Gastrocnemius medialis (tissue), 4 donors: ENCODE data around the gene KIF22.

Source experiments
- POLR2A ChIP-seq, 2 donors: fragments of 450-650 bp; IDR thresholded peaks; one replicate each; pipeline ENCODE4 v1.6.1; 2017; ENCODE audit warnings: antibody characterized with exemption in 2 of 2, mild to moderate bottlenecking in 2 of 2, moderate library complexity in 2 of 2
- TF ChIP-seq, protein P1 (sequence below), 5 experiments: fragments of 450-650 bp in 3 of 5; fragments of 200-600 bp in 2 of 5; sonication (generic) in 2 of 5; IDR thresholded peaks in 4 of 5; conservative IDR thresholded peaks in 1 of 5; 1 replicate in 4 of 5; 2 replicates in 1 of 5; pipeline ENCODE4 v1.5.1; 2016 to 2019; ENCODE audit warnings: antibody characterized with exemption in 5 of 5, mild to moderate bottlenecking in 3 of 5, moderate library complexity in 3 of 5

DNA sequence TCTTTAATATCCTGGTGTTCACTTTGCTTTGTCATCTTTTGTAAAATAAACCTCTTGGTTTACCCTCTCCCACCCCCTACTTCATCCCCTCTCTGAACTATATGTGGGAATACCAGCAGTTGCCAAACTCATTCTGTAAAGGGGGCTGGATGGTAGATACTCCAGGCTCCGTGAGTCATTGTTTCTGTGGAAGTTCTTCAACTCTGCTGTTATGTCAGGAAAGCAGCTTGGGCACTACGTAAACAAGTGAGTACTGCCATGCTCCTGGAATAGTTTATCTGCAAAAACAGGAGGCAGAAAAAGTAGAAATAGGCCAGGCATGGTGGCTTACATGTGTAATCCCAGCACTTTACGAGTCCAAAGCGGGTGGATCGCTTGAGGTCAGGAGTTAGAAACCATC is 47.3 kb downstream of the KIF22 start:
- TF ChIP-seq, protein P1, sequence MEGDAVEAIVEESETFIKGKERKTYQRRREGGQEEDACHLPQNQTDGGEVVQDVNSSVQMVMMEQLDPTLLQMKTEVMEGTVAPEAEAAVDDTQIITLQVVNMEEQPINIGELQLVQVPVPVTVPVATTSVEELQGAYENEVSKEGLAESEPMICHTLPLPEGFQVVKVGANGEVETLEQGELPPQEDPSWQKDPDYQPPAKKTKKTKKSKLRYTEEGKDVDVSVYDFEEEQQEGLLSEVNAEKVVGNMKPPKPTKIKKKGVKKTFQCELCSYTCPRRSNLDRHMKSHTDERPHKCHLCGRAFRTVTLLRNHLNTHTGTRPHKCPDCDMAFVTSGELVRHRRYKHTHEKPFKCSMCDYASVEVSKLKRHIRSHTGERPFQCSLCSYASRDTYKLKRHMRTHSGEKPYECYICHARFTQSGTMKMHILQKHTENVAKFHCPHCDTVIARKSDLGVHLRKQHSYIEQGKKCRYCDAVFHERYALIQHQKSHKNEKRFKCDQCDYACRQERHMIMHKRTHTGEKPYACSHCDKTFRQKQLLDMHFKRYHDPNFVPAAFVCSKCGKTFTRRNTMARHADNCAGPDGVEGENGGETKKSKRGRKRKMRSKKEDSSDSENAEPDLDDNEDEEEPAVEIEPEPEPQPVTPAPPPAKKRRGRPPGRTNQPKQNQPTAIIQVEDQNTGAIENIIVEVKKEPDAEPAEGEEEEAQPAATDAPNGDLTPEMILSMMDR (IDR thresholded peaks at IDR 0.05 in 4 of 5, conservative IDR thresholded peaks at IDR 0.05 in 1 of 5): no peak
- TF ChIP-seq POLR2A (IDR thresholded peaks at IDR 0.05): no peak
